GM11168 (cell line): ENCODE measurements around the gene TSHZ1.

Experiments
- in situ Hi-C: fragments of 300-500 bp; cut with MboI; formaldehyde crosslinking; loops from one replicate; pipeline ENCODE4 v1.12.0; 2022; ENCODE audit warnings: low sequenced_read_pairs; ENCODE audit not compliant: unreplicated experiment

TSHZ1 gene

GRCh38 chr18:75179819-75180600, 30.6 kb upstream of the TSHZ1 start:
- in situ Hi-C loops, result loop anchor here (25.0 kb wide), 1 partner anchor 518 kb away; no protein-coding TSS in a partner anchor

- in situ Hi-C loops, result loop anchor here (25.0 kb wide), 1 partner anchor 521 kb away; no protein-coding TSS in a partner anchor
Measured at GRCh38 chr18:75183524-75183923, 27.1 kb upstream of the TSHZ1 start.

GRCh38 chr18:75183973-75184493, 26.6 kb upstream of the TSHZ1 start:
- in situ Hi-C loops, result loop anchor here (25.0 kb wide), 1 partner anchor 522 kb away; no protein-coding TSS in a partner anchor

GRCh38 chr18:75185460-75185859, 25.1 kb upstream of the TSHZ1 start:
- in situ Hi-C loops, result loop anchor here (25.0 kb wide), 1 partner anchor 523 kb away; no protein-coding TSS in a partner anchor

GRCh38 chr18:75187702-75188101, 22.9 kb upstream of the TSHZ1 start:
- in situ Hi-C loops, result loop anchor here (25.0 kb wide), 1 partner anchor 525 kb away; no protein-coding TSS in a partner anchor

- in situ Hi-C loops, result loop anchor here (25.0 kb wide), 1 partner anchor 527 kb away; no protein-coding TSS in a partner anchor
Measured at GRCh38 chr18:75189696-75190095, 20.9 kb upstream of the TSHZ1 start.

GRCh38 chr18:75192899-75193298, 17.7 kb upstream of the TSHZ1 start:
- in situ Hi-C loops, result loop anchor here (25.0 kb wide), 1 partner anchor 531 kb away; no protein-coding TSS in a partner anchor

- in situ Hi-C loops, result loop anchor here (25.0 kb wide), 1 partner anchor 536 kb away; no protein-coding TSS in a partner anchor
Measured at GRCh38 chr18:75198036-75198435, 12.6 kb upstream of the TSHZ1 start.

GRCh38 chr18:75199327-75199726, 11.3 kb upstream of the TSHZ1 start:
- in situ Hi-C loops, result loop anchor here (25.0 kb wide), 1 partner anchor 537 kb away; no protein-coding TSS in a partner anchor

- in situ Hi-C loops, result no loop called here
Measured at GRCh38 chr18:75200071-75200470, 10.5 kb upstream of the TSHZ1 start.

- in situ Hi-C loops, result no loop called here
Measured at GRCh38 chr18:75200605-75201280, 9.9 kb upstream of the TSHZ1 start.

GRCh38 chr18:75201282-75202270, 9.0 kb upstream of the TSHZ1 start:
- in situ Hi-C loops, result no loop called here

- in situ Hi-C loops, result no loop called here
Measured at GRCh38 chr18:75202696-75203365, 7.8 kb upstream of the TSHZ1 start.

GRCh38 chr18:75203416-75204268, 7.0 kb upstream of the TSHZ1 start:
- in situ Hi-C loops, result no loop called here

- in situ Hi-C loops, result no loop called here
Measured at GRCh38 chr18:75204269-75204731, 6.3 kb upstream of the TSHZ1 start.

GRCh38 chr18:75204732-75205513, 5.7 kb upstream of the TSHZ1 start:
- in situ Hi-C loops, result no loop called here

- in situ Hi-C loops, result no loop called here
Measured at GRCh38 chr18:75205514-75206132, 5.0 kb upstream of the TSHZ1 start.
